HG02642 (cell line): ENCODE data around the gene TRIM63.

Experiments used
- ATAC-seq: cut with Tn5 transposase; IDR thresholded peaks from one replicate; pipeline ENCODE4 v1.9.1; 2021; ENCODE audit warnings: mild to moderate bottlenecking; ENCODE audit not compliant: unreplicated experiment, poor library complexity

TRIM63 gene

DNA sequence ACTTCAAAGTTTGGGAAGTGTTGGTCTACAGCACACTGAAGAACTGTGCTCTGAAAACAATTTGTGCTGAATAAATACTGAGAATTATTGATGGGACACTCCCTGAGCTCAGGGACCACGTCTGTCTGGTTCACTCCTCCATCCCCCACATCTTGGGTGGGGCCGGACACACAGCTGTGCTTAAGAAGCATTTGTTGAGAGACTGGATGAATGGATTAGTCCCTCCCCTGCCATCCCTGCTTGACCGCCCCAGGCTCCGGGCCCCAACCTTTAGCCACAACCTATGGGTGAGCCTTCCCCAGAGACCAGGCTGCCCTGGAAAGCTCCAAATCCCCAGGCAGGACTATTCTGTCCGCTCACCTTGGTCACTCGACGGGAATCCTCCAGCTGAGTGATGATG is 7.5 kb downstream of the TRIM63 start:
- no peak for ATAC-seq

DNA sequence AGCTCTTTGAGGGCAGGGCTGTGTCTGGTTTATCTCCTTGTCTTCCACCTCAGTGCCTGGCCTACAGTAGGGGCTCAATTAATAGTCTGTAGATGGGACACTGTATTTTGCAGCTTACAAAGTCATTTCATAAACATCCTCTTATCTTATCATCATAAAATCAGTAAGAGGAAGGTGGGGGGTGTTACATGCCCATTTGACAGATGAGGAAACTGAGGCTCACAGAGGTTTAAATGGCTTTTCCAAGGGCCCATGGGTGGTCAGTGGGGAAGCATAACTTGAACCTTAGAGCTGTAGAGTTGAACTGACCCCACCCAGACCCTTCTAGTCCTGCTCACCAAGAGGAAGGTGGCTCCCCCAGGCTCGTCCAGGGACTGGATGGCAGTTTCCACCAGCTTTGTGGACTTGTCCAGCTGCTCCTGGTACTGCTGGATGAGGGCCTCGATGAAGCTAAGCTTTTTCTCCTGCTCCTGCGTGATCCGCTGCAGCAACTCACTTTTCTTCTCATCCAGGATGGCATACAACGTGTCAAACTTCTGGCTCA is 9.3 kb downstream of the TRIM63 start:
- no peak for ATAC-seq

- no peak for ATAC-seq
Measured at GRCh38 chr1:26057189-26057588, 10.2 kb downstream of the TRIM63 start.

DNA sequence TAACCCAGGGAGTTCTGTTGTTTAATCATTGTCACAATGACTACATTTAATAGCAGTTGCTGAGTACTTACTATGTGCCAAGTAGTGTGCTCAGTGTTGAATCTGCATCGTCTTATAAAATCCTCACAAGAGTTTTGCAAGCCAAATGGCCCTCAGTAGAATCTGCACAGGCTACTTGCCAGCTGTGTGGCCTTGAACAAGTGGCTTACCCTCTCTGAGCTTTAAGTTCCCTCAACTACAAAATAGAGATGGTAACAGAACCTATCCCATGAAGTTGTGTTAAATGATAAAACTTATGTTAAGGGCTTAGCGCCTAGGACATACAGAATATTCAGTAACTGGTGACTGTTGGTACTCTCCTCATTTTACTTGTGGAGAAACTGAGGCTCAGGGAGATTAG is 12.4 kb downstream of the TRIM63 start:
- ATAC-seq = no peak

- ATAC-seq = no peak
Measured at GRCh38 chr1:26053718-26054560, 13.5 kb downstream of the TRIM63 start.

DNA sequence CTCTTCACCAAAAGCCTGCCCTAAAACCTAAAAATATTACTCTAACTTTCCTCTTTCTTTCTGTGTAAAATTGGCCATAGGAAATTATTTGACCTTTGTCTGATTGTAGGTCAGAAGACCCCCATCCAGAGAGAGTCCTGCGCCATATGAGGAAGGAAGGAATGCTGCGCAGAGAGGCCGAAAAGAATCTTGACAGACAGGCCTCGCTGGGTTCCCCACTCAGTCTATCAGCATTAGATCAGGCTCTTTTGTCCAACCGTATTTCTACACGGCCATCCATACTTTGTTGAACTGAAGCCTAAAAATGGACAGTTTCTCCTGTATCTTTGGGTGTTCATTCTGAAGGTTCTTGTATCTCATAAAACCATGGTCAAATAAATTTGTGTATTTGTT is 17.2 kb downstream of the TRIM63 start:
- no peak for ATAC-seq

DNA sequence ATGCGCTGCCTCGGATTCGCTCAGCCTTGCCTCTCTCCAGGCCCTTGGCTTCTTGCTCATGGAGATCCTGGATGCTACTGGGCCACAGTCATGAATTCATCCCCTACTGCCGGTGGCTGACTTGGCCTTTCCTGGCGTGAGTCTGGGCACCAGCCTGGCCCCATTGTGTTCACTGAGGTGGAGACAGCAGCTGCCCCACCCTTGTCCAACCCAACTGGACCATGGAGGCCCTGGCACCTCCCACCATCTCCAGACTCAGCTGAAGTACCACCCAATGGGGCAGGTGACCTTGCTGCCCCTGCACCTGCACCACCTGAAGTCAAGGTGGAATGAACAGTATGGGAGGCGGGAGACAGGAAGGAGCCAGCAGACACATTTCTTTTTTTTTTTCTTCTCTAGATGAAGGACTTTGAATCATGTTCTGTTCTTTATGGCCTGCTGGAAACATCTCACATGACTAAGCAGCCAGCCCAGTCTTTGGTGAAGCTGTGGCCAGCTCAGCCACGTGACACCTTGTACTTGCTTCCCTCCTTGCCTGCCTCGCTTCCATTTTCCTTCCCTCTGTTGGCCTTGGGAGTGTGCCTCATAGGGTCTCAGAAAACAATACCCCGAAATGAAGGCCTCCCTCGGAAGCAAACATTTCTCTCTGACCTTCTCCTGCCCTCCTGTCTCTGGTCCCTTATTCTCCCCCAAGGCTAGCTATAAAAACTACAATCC is 17.7 kb downstream of the TRIM63 start:
- no peak for ATAC-seq

DNA sequence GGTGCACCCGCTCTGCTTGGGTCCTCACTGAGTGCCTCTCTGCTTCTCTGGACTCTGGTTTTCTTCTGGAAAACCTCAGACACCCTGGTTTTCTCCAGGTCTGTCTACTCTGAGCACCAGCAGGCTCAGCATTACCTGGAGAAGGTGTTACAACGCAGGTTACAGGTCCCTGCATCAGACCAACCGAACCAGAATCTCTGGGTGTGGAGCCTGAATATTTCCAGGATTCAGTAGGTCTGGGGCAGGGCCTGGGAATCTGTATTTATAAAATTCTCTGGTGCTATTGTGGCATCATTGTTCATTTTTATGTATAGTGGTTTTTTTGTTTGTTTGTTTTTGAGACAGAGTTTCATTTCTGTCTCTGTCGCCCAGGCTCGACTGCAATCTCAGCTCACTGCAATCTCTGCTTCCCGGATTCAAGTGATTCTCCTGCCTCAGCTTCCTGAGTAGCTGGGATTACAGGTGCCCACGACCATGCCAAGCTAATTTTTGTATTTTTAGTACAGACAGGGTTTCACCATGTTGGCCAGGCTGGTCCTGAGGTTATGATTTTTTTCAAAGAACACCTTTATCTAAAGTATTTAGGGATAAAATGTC is 20.1 kb downstream of the TRIM63 start:
- no peak for ATAC-seq

DNA sequence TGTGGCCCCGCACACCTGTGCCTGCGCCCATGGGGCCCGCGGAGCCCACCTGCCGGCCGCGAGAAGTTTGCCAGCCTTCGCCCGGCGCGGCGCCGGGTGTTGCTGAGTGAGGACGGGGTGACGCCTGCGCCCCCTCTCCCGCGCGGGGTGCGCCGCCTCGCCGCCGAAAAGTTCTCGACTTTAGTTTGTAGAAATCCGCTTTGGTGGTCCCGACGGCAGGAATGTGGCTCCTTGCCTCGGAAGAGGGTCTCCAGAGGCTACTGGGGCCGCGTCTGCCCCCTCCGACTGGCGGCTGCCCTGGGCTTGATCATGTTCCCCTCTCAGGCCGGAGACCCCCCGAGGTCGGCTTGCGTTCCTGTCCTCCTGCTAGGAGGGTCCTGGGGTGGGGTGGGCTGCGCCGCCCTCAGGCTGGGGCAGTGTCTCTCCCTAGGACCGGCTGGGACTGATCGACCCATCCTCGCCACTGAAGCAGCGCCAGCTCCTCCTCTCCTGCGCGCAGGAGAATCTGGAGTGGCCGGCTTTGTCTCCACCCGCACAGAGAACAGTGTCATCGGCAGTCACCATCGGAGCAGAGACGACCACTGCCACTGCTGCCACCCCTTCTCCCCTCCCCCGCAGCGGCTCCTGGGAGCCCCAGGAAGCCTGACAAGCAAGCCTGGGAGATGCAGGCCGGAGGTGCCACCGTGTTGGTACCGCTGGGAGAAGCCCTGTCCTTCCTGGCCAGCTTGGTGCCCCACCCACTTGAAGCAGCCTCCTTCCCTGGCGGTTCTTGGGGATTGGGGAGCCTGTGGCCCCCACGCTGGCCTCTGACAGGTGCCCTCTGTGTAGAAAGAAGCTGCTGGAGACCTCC is 21.0 kb downstream of the TRIM63 start:
- no peak for ATAC-seq

- no peak for ATAC-seq
Measured at GRCh38 chr1:26045722-26046245, 21.6 kb downstream of the TRIM63 start, which contains the start of gene SLC30A2. TSS of gene SLC30A2 (minus strand) at chr1:26046118. CDS start at chr1:26045896, 222 bp downstream.

DNA sequence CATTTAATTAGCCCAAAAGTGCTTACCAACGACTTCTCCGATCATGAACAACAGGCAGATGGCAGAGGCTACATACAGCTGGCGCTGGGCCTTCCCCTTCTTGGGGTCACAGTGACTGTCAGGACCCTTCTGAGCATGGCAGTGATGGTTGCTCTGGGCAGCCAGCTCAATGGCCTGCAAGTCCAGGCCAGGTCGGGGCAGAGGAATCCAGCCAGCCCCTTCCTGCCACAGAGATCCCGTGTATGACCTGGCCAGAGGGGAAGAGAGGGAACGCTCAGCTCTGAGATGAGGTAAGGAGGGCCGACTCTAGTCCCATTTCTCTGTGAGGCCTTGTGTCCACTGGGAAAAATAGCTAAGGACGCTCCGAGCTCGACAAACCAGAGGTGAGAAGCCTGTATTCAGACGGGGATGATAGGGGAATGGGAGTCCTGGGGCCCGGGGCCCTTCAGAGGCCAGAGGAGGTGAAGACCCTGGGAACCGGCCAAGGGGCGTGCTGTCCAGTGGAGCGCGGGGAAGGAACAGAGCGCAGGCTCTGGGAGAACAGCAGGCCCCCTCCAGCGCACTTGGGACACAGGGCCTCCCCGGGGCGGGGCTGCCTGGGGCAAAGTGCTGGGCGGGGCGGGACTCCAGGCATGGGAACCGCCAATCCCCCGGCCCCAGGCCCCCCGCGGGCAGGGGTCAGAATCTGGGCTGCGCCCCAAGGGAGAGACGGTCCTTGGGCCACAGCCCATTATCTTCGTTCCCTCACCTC is 22.3 kb downstream of the TRIM63 start:
- no peak for ATAC-seq

DNA sequence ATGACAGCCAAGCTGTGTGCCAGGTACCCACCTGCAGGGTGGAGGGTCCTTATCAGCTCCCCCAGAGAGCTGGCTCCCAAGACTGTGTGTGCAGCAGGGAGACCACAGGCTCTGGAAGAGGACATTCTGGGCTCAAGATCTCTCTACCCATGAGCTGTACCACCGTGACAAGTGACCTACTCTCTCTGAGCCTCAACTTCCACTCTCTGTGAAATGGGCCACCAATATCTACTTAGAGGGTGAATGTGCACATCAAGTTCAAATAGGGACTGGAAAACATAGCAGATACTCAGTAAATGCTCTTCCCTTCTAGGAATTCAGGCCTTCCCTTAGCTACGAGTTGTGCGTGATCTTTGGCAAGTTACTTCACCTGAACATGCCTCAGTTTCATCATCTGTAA is 23.0 kb downstream of the TRIM63 start:
- no peak for ATAC-seq

DNA sequence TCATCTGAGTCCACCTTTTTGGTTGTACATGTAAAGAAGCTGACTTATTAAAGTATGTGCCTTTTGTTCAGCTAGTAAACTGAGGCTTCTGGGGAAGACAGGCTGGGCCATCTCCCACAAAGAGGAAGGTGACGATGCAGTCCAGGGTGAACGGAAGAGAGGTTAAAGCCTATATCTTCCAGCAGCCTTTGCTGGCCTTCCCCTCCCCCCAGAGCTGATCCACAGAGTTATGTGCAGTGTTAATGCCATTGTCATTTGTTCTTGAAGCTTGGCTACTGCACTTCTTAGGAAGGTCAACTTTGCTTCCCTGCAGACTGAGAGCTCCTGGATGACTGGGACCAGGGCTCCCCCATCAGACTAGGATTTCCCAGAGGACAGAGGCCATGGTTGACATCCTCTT is 23.7 kb downstream of the TRIM63 start:
- no peak for ATAC-seq

DNA sequence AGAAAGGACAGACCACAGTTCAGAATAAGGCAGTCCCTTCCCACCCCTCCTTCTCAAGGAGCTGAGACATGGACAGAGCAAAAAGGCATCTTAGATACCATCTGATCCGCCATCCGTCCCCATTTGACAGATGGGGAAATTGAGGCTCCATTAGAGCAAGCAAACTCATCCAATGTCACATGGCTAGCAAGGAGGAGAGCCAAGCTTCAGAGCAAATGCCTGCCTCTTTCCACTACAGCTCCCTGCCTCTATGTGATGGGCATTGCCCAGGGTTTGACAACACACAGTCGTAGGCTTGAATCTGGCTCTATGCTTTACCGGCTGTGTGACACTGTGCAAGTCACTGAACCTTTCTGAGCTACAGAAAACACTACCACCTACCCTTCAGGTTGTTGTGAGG is 25.5 kb downstream of the TRIM63 start:
- ATAC-seq = no peak

DNA sequence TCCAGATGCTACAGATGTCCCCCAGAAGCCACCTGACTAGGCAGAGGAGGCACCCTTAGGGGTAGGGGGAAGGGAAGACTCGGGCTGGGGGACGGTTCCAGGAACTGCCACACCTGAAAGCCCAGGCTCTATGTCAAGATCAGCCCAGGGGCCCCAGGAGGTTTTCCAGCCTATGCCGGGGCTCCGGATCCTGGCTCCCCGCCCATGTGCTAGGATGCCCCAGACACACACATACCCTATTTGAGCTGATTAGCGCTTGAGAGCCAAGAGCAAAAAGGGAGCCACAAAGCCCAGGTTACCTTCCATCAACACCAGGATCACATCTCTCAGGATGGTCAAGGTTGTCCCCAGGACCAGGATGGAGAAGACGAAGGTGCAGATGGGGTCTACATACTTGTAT is 26.0 kb downstream of the TRIM63 start:
- ATAC-seq = no peak

DNA sequence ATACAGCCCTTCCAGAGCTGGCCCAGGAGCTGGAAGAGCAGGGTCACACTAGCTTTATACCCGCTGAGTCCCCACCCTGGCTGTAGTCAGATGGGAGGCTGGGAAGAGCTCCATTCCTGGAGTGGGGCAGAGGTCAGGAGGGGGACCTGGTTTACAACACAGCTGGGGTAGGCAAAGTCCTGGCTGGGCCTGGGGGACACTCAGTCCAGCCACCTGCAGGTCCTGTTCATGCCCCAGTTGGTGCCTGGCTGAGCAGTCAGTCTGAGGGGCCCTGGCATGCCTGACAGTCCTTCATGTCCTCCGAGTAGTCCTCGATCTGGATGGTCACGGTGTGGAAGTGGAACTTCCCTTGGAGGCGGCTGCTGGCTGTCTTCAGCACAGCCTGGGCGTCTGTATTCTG is 28.5 kb downstream of the TRIM63 start:
- no peak for ATAC-seq

GRCh38 chr1:26038477-26038876 is 29.0 kb downstream of the TRIM63 start:
- no peak for ATAC-seq

GRCh38 chr1:26037904-26038303 is 29.5 kb downstream of the TRIM63 start:
- ATAC-seq = no peak

DNA sequence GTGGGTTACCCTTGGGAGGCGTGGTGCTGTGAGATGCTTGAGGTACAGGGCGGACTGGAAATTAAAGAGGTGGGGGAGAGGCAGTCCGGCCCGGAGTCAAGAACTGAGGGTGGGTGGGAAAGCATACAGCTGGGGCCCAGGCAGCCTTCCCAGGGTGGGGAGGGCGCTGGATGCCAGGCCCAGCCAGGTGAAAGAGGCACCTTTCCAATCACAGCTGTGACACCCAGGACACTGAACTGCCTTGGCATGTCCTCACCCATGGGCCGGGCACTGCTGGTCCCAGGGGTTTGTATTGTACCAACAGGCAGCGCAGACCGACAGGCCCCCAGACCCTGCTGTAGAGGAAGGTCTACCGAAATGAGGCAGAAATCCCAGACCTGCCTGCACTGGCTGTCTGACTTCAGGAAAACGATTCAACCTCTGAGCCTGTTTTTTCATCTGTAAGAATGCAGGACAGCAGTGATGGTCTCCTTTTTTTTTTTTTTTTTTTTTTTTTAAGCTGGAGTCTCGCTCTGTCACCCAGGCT is 30.6 kb downstream of the TRIM63 start:
- ATAC-seq = no peak
